Measurements from ENCODE around the gene SPTBN4.
A peak's percentile ranks its signal among the peaks of the same experiment; 100 is the strongest.
"Not testable (repeated sequence)": the region's sequence is repeated elsewhere in the genome, so short reads cannot be mapped to it uniquely, and the experiment has no call there.

The SPTBN4 gene

DNA sequence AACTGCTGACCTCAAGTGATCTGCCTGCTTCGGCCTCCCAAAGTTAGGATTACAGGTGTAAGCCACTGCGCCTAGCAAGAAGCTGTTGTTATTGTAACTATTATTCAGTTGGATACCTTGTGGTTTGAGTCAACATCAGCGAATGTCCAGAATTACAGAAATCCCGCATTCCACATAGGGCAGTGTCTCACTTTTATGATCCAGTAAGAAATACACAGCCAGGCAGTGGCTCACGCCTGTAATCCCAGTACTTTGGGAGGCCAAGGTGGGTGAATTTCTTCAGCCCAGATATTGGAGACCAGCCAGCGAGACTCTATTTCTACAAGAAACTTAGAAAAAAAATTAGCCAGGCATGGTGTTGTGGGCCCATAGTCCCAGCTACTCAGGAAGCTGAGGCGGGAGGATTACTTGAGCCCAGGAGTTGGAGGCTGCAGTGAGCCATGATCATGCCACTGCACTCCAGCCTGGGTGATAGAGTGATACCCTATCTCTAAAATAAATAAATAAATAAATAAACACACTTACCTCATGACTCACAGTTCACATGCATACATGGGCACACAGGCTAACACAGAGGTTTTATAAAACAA is 43.8 kb downstream of the SPTBN4 start:
- Histone ChIP-seq H3K27me3 (ENCODE audit: insufficient read depth, low read length) (peaks cover 40% of the 10 kb centered on the region), H3K4me1 (ENCODE audit: insufficient read depth, low read length) (peaks cover 8% of the 10 kb centered on the region)

DNA sequence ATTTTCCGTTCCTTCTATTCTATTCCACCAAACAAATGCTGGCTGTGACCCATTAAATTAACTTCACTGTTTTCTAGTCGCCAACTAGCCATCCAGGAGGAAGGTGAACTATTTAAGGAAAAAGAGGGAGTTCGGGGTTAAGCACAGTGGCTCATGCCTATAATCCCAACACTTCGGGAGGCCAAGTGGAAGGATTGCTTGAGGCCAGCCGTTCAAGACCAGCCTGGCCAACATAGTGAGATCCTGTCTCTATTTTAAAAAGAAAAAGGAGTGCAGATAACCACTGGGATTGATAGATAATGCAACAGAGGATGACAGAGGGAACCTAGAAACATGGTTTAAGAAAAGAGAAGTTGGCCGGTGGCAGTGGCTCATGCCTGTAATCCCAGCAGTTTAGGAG is 44.7 kb downstream of the SPTBN4 start:
- peaks cover 40% of the 10 kb centered on the region for H3K27me3 ChIP-seq (ENCODE audit: insufficient read depth, low read length)
- peaks cover 8% of the 10 kb centered on the region for H3K4me1 ChIP-seq (ENCODE audit: insufficient read depth, low read length)

More for the DNA sequence above, 43.8 kb downstream of the SPTBN4 start:
- H3K9me3 ChIP-seq (ENCODE audit: low read length): peaks cover 6% of the 10 kb centered on the region
- no peak overlapping the region for H2AFZ ChIP-seq (ENCODE audit: low read depth, low read length)
- no peak overlapping the region for H3K4me3 ChIP-seq (ENCODE audit: low read length)
- H3K36me3 ChIP-seq (ENCODE audit: insufficient read depth, low read length): no peaks in the 10 kb centered on the region

DNA sequence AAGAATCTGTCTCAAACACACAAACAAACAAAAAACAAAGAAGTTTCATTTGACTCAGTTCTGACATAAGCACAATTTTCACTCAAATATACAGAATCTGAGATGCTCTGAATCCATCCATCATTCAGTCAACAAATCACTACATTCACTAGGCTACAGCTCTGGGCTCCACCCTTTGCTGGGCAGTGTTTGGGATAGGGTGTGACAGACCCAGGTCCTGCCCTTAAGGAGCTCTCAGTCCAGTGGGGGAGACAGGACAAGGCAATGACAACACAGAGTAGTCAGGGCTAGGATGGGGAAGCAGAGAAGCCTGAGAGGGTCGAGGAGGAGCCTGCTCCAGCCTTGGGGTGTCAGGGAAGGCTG is 45.3 kb downstream of the SPTBN4 start:
- Histone ChIP-seq H3K27me3 (ENCODE audit: insufficient read depth, low read length) (peaks cover 40% of the 10 kb centered on the region), H2AFZ (ENCODE audit: low read depth, low read length) (no peak overlapping the region), H3K9me3 (ENCODE audit: low read length) (peaks cover 6% of the 10 kb centered on the region), H3K4me3 (ENCODE audit: low read length) (no peak overlapping the region), H3K36me3 (ENCODE audit: insufficient read depth, low read length) (no peaks in the 10 kb centered on the region), H3K4me1 (ENCODE audit: insufficient read depth, low read length) (peaks cover 8% of the 10 kb centered on the region)

More for the DNA sequence above, 44.7 kb downstream of the SPTBN4 start:
- peaks cover 6% of the 10 kb centered on the region for H3K9me3 ChIP-seq (ENCODE audit: low read length)
- no peak overlapping the region for H3K4me3 ChIP-seq (ENCODE audit: low read length)
- no peaks in the 10 kb centered on the region for H3K36me3 ChIP-seq (ENCODE audit: insufficient read depth, low read length)
- no peak overlapping the region for H2AFZ ChIP-seq (ENCODE audit: low read depth, low read length)

DNA sequence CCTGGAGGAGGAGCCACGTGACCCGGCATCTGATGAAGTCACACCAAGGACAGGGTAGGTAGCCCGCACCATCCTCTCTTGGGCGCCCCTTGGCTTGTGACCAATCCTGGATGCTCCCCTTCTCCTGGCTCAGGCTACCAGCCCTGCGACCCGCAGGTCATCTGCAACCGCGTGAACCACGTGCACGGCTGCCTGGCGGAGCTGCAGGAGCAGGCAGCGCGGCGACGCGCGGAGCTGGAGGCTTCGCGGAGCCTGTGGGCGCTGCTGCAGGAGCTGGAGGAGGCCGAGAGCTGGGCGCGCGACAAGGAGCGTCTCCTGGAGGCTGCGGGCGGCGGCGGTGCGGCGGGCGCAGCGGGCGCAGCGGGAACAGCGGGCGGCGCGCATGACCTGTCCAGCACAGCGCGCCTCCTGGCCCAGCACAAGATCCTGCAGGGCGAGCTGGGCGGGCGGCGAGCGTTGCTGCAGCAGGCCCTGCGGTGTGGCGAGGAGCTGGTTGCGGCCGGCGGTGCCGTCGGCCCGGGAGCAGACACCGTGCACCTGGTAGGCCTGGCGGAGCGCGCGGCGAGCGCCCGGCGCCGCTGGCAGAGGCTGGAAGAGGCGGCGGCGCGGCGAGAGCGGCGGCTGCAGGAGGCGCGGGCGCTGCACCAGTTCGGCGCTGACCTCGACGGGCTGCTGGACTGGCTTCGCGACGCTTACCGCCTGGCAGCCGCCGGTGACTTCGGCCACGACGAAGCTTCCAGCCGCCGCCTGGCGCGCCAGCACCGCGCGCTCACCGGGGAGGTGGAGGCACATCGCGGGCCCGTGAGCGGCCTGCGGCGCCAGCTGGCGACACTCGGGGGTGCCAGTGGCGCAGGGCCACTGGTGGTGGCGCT is 45.9 kb downstream of the SPTBN4 start:
- H3K36me3 ChIP-seq (ENCODE audit: insufficient read depth, low read length): no peaks in the 10 kb centered on the region
- H2AFZ ChIP-seq (ENCODE audit: low read depth, low read length): peak overlapping the region; percentile 74
- H3K9me3 ChIP-seq (ENCODE audit: low read length): peaks cover 6% of the 10 kb centered on the region
- H3K4me3 ChIP-seq (ENCODE audit: low read length): no peak overlapping the region
- H3K4me1 ChIP-seq (ENCODE audit: insufficient read depth, low read length): peaks cover 8% of the 10 kb centered on the region
- H3K27me3 ChIP-seq (ENCODE audit: insufficient read depth, low read length): peaks cover 44% of the 10 kb centered on the region

DNA sequence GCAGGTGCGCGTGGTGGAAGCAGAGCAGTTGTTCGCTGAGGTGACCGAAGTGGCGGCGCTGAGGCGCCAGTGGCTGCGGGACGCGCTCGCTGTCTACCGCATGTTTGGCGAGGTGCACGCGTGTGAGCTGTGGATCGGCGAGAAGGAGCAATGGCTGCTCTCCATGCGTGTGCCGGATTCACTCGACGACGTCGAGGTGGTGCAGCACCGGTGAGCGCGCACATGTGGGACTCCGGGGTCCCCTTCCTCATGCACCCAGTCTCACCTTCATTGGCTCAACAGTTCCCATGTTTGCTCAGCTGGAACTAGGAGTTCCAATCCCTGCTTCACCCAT is 46.5 kb downstream of the SPTBN4 start:
- Histone ChIP-seq H3K9me3 (ENCODE audit: low read length) (peaks cover 6% of the 10 kb centered on the region), H3K27me3 (ENCODE audit: insufficient read depth, low read length) (peaks cover 45% of the 10 kb centered on the region), H3K36me3 (ENCODE audit: insufficient read depth, low read length) (no peaks in the 10 kb centered on the region), H3K4me3 (ENCODE audit: low read length) (no peak overlapping the region), H3K4me1 (ENCODE audit: insufficient read depth, low read length) (peaks cover 8% of the 10 kb centered on the region), H2AFZ (ENCODE audit: low read depth, low read length) (no peak overlapping the region)

DNA sequence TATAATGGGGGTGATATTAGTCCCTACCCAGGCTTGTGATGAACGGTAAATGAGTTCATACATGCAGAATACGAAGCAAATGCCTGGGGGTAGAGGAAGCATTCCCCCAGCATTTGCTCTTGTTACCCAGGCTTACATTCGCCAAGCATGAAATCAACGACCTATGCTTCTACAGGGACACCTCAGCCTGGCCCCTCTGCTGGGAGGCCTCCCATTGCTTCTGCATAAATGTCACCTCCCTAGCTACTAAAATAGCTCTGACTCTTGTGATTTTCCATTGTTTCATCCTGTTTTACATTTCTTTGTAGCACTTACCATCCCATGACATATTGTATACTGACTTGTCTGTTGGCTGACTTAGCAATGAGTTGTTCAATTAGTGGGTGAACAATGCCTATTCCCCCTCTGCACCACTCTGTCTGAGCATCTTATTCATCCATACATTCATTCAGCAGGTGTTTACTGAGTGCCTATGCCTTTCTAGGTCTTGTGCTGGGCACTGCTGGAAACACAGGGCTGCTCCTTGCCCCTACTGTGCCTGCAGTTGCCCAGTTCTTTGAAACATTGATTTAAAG is 47.0 kb downstream of the SPTBN4 start:
- no peak overlapping the region for H2AFZ ChIP-seq (ENCODE audit: low read depth, low read length)
- H3K9me3 ChIP-seq (ENCODE audit: low read length): peaks cover 6% of the 10 kb centered on the region
- H3K27me3 ChIP-seq (ENCODE audit: insufficient read depth, low read length): peaks cover 49% of the 10 kb centered on the region
- H3K4me3 ChIP-seq (ENCODE audit: low read length): no peak overlapping the region
- no peaks in the 10 kb centered on the region for H3K36me3 ChIP-seq (ENCODE audit: insufficient read depth, low read length)
- H3K4me1 ChIP-seq (ENCODE audit: insufficient read depth, low read length): peaks cover 8% of the 10 kb centered on the region

DNA sequence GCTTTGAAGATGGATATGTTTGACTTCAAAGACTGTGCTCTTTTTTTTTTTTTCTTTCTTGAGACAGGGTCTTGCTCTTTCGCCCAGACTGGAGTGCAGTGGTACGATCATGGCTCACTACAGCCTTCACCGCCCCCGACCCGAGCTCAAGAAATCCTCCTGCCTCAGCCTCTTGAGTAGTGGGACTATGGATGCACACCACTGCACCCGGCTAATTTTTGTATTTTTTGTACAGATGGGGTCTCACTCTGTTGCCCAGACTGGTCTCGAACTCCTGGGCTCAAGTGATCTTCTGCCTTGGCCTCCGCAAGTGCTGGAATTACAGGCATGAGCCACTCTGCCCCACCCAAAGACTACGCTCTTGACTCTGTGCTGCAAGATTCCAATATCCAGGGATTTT is 50.4 kb downstream of the SPTBN4 start:
- Histone ChIP-seq H3K36me3 (ENCODE audit: insufficient read depth, low read length) (no peaks in the 10 kb centered on the region), H3K4me1 (ENCODE audit: insufficient read depth, low read length) (peaks cover 3% of the 10 kb centered on the region), H2AFZ (ENCODE audit: low read depth, low read length) (no peak overlapping the region), H3K27me3 (ENCODE audit: insufficient read depth, low read length) (peaks cover 58% of the 10 kb centered on the region), H3K9me3 (ENCODE audit: low read length) (peaks cover 9% of the 10 kb centered on the region), H3K4me3 (ENCODE audit: low read length) (no peak overlapping the region)

DNA sequence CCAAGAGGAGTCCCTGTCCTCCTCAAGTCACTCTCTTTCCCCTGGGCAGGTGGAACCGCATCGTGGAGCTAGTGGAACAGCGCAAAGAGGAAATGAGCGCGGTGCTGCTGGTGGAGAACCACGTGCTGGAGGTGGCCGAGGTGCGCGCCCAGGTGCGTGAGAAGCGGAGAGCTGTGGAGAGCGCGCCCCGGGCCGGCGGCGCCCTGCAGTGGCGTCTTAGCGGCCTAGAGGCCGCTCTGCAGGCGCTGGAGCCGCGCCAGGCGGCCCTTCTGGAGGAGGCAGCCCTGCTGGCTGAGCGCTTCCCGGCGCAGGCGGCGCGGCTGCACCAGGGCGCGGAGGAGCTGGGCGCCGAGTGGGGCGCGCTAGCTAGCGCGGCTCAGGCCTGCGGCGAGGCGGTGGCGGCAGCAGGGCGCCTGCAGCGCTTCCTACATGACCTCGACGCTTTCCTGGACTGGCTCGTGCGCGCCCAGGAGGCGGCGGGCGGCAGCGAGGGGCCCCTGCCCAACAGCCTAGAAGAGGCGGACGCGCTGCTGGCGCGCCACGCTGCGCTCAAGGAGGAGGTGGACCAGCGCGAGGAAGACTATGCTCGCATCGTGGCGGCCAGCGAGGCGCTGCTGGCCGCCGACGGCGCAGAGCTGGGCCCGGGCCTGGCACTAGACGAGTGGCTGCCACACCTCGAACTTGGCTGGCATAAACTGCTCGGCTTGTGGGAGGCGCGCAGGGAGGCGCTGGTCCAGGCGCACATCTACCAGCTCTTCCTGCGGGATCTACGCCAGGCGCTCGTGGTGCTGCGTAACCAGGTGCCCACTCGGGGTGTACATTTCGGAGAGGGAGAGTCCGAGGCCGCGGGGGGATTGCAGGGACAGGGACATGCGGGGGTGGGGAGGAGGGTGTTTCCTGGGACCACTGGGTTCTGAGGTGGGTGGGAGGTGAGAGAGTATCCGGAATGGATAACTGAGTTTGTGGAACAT is 52.8 kb downstream of the SPTBN4 start:
- Histone ChIP-seq H3K4me3 (ENCODE audit: low read length) (no peak overlapping the region), H3K36me3 (ENCODE audit: insufficient read depth, low read length) (no peaks in the 10 kb centered on the region), H3K9me3 (ENCODE audit: low read length) (peaks cover 8% of the 10 kb centered on the region), H3K27me3 (ENCODE audit: insufficient read depth, low read length) (peaks cover 36% of the 10 kb centered on the region), H2AFZ (ENCODE audit: low read depth, low read length) (no peak overlapping the region), H3K4me1 (ENCODE audit: insufficient read depth, low read length) (no peaks in the 10 kb centered on the region)

DNA sequence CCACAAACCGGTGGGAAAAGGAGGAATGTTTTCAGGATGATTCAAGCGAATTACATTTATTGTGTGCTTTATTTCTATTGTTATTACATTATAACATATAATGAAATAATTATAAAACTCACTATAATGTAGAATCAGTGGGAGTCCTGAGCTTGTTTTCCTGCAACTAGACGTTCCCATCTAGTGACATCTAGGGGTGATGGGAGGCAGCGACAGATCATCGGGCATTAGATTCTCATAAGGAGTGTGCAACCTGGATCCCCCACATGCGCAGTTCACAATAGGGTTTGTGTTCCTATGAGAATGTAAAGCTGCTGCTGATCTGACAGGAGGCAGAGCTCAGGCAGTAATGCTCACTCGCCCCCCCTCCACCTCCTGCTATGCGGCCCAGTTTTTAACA is 54.5 kb downstream of the SPTBN4 start:
- Histone ChIP-seq H2AFZ (ENCODE audit: low read depth, low read length) (no peak overlapping the region), H3K27me3 (ENCODE audit: insufficient read depth, low read length) (peaks cover 32% of the 10 kb centered on the region), H3K4me3 (ENCODE audit: low read length) (no peak overlapping the region), H3K36me3 (ENCODE audit: insufficient read depth, low read length) (no peaks in the 10 kb centered on the region), H3K9me3 (ENCODE audit: low read length) (peaks cover 5% of the 10 kb centered on the region), H3K4me1 (ENCODE audit: insufficient read depth, low read length) (no peaks in the 10 kb centered on the region)

DNA sequence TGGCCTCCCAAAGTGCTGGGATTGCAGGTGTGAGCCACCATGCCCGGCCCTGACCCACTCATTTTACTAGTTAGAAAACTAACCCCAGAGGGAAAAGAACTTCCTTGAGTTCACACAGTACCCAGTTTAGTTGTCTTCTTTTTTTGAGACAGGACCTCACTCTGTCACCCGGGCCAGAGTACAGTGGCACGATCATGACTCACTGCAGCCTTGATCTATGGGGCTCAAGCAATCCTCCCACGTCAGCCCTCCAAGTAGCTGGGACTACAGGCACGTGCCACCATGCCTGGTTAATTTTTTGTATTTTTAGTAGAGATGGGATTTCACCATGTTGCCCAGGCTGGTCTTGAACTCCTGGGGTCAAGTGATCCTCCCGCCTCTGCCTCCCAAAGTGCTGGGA is 55.1 kb downstream of the SPTBN4 start:
- peaks cover 32% of the 10 kb centered on the region for H3K27me3 ChIP-seq (ENCODE audit: insufficient read depth, low read length)
- not testable (repeated sequence) for H3K4me1 ChIP-seq (ENCODE audit: insufficient read depth, low read length); H2AFZ ChIP-seq (ENCODE audit: low read depth, low read length); H3K9me3 ChIP-seq (ENCODE audit: low read length); H3K36me3 ChIP-seq (ENCODE audit: insufficient read depth, low read length); H3K4me3 ChIP-seq (ENCODE audit: low read length)

DNA sequence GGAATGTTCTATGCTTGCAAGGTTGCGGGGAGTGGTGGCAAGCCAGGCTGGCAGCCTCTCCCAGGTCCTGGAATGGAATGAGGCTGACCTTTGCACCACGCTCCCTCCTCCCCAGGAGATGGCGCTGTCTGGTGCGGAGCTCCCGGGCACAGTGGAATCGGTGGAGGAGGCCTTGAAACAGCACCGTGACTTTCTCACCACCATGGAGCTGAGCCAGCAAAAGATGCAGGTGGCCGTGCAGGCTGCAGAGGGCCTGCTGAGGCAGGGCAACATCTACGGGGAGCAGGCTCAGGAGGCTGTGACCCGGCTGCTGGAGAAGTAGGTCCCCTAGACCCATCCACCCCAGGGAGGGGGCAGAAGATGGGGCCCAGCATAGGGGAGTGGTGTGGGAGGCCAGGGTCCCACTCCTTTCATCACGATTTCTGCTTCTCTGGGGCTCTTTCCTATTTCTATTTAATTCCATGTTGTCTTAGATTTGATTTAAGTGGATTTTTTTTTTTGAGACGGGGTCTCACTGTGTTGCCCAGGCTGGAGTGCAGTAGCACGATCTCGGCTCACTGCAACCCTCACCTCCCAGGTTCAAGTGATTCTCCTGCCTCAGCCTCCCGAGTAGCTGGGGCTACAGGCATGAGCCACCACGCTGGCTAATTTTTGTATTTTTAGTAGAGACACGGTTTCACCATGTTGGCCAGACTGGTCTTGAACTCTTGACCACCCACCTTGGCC is 56.7 kb downstream of the SPTBN4 start:
- Histone ChIP-seq H3K36me3 (ENCODE audit: insufficient read depth, low read length) (no peaks in the 10 kb centered on the region), H3K9me3 (ENCODE audit: low read length) (peaks cover 5% of the 10 kb centered on the region), H3K27me3 (ENCODE audit: insufficient read depth, low read length) (peaks cover 31% of the 10 kb centered on the region), H2AFZ (ENCODE audit: low read depth, low read length) (no peak overlapping the region), H3K4me3 (ENCODE audit: low read length) (no peak overlapping the region), H3K4me1 (ENCODE audit: insufficient read depth, low read length) (no peaks in the 10 kb centered on the region)

DNA sequence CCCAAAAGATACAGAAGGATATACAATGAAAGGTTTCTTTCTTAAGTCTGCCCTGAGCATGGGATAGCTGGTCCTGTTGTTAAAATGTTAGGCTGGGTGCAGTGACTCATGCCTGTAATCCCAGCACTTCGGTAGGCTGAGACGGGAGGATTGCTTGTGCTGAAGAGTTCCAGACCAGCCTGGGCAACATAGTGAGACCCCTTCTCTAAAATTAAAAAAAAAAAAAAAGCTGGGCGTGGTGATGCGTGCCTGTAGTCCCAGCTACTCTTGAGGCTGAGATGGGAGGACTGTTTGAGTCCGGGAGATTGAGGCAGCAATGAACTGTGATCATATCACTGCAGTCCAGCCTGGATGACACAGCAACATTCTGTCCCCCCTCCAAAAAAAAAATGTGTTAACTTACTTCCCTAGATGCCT is 57.3 kb downstream of the SPTBN4 start:
- Histone ChIP-seq H3K4me3 (ENCODE audit: low read length) (no peak overlapping the region), H3K36me3 (ENCODE audit: insufficient read depth, low read length) (no peaks in the 10 kb centered on the region), H2AFZ (ENCODE audit: low read depth, low read length) (no peak overlapping the region), H3K4me1 (ENCODE audit: insufficient read depth, low read length) (no peaks in the 10 kb centered on the region), H3K27me3 (ENCODE audit: insufficient read depth, low read length) (peaks cover 25% of the 10 kb centered on the region), H3K9me3 (ENCODE audit: low read length) (peaks cover 5% of the 10 kb centered on the region)

Measured in neuron (in vitro differentiated cells).